Mesothelial cell of epicardium (in vitro differentiated cells): ENCODE data around the gene IGF2. TPM values are rescaled to one million over a fixed set of nuclear protein-coding genes. Genes with fewer than 3 reads are reported as not detected.
A peak's percentile ranks its signal among the peaks of the same experiment; 100 is the strongest.

Experiments
- DNase-seq, 2 experiments: peaks; one replicate each; pipeline ENCODE4 v3.0.0; 2021; ENCODE audit warnings: low spot score in 2 of 2; ENCODE audit not compliant: unreplicated experiment in 2 of 2
- H3K27ac Mint-ChIP-seq: 2 replicates; pipeline ENCODE4 v1.8.0; 2021; ENCODE audit warnings: mixed read lengths
- H3K27me3 Mint-ChIP-seq: 2 replicates; pipeline ENCODE4 v1.8.0; 2021; ENCODE audit warnings: low read depth, mixed read lengths
- H3K36me3 Mint-ChIP-seq: 2 replicates; pipeline ENCODE4 v1.8.0; 2021; ENCODE audit warnings: mixed read lengths
- H3K4me1 Mint-ChIP-seq: 2 replicates; pipeline ENCODE4 v1.8.0; 2021; ENCODE audit warnings: mixed read lengths
- H3K4me3 Mint-ChIP-seq: 2 replicates; pipeline ENCODE4 v1.8.0; 2021; ENCODE audit warnings: mild to moderate bottlenecking, moderate library complexity, mixed read lengths
- H3K9me3 Mint-ChIP-seq: 2 replicates; pipeline ENCODE4 v1.8.0; 2021; ENCODE audit warnings: mixed read lengths
- CTCF ChIP-seq: fragments of 200-600 bp; sonication (generic); IDR thresholded peaks from one replicate; pipeline ENCODE4 v1.5.0; 2021; ENCODE audit warnings: antibody characterized with exemption; ENCODE audit not compliant: unreplicated experiment
- total RNA-seq: library from RNA; stranded (reverse); gene quantifications from 3 replicates; pipeline ENCODE4 v1.2.1, GENCODE V29; 2021

Gene IGF2
- 3,009 to 3,275 TPM (median 3,171 TPM) in 3 replicates for total RNA-seq

DNA sequence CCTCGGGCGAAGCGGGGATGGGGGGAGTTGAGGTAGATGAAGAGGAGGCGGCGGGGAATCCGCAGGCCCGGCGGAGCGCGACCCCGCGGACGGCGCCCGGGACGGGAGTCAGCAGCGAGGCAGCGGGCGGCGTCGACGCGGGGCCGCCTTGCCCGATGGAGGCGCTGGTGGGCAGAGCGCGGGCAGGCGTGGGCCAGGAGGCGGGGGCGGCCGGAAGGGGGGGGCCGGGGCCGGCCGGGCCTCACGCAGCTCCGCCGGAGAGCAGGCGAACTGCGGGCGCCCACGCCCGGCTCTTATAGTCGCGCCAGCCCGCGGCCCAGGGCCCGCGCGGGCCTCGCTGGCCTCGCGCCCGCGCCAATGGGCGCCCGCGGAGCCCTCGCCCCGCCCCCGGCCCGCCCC, at the start of gene IGF2:
IGF2 (minus strand) TSS at position 267 of the 399 bp plus-strand sequence. CDS start 3,866 bp downstream, outside the sequence.
- Mint-ChIP-seq H3K36me3 (no peaks in the 10 kb centered on the region), H3K27me3 (peaks cover 71% of the 10 kb centered on the region), H3K27ac (peak within 1 kb of the TSS; percentile 86), H3K4me1 (peaks cover 35% of the 10 kb centered on the region), H3K9me3 (no peaks in the 10 kb centered on the region), H3K4me3 (peak within 1 kb of the TSS; percentile 87)
- no peak for TF ChIP-seq CTCF
- peak; percentile 54 to 65 for DNase-seq

- no peak for TF ChIP-seq CTCF
- H3K27ac Mint-ChIP-seq, result no peak overlapping the region
Observed at GRCh38 chr11:2188745-2189144, 49.6 kb upstream of the IGF2 start.

GRCh38 chr11:2187280-2187707, 48.1 kb upstream of the IGF2 start:
- no peak for TF ChIP-seq CTCF
- H3K4me3 Mint-ChIP-seq, result no peak overlapping the region
- peaks cover 10% of the 10 kb centered on the region for H3K4me1 Mint-ChIP-seq
- H3K27ac Mint-ChIP-seq, result no peak overlapping the region
- H3K9me3 Mint-ChIP-seq, result no peaks in the 10 kb centered on the region
- H3K27me3 Mint-ChIP-seq, result peaks cover 30% of the 10 kb centered on the region
- no peaks in the 10 kb centered on the region for H3K36me3 Mint-ChIP-seq
- DNase-seq, result no peak

More at GRCh38 chr11:2188745-2189144, 49.6 kb upstream of the IGF2 start:
- Mint-ChIP-seq H3K4me1 (peaks cover 10% of the 10 kb centered on the region), H3K27me3 (peaks cover 25% of the 10 kb centered on the region), H3K4me3 (no peak overlapping the region), H3K9me3 (no peaks in the 10 kb centered on the region), H3K36me3 (no peaks in the 10 kb centered on the region)
- no peak for DNase-seq

DNA sequence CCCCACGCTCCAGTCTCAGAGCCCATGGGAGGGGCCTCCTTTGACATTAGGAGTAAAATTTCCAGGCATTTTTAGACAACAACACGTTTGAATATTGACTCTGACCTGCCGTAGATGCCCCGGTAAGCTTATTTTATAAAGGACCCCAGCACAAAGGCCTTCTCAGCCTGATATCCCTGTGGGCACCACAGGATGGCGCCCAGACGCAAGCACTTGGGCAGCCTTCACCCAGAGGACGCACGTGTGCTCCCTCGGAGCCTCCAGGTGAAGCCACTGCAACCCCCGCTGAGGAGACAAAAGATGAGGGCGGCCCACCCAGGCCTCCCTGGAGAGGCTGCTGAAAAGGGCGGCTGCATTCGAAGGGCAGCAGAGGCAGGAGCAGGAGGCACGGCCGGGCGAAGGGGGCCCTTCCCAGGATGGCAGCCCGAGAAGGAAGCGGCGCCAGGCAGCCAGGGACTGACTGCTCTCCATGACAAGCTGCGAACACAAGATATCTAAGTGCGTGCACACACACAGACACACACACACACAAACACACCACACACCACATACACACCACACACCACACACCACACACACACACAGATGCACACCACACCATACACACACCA, 47.6 kb upstream of the IGF2 start:
- peak; percentile 37 for TF ChIP-seq CTCF
- H3K4me3 Mint-ChIP-seq, result no peak overlapping the region
- no peaks in the 10 kb centered on the region for H3K9me3 Mint-ChIP-seq
- peaks cover 30% of the 10 kb centered on the region for H3K27me3 Mint-ChIP-seq
- H3K27ac Mint-ChIP-seq, result no peak overlapping the region
- DNase-seq, result no peak
- peaks cover 10% of the 10 kb centered on the region for H3K4me1 Mint-ChIP-seq
- H3K36me3 Mint-ChIP-seq, result no peaks in the 10 kb centered on the region

DNA sequence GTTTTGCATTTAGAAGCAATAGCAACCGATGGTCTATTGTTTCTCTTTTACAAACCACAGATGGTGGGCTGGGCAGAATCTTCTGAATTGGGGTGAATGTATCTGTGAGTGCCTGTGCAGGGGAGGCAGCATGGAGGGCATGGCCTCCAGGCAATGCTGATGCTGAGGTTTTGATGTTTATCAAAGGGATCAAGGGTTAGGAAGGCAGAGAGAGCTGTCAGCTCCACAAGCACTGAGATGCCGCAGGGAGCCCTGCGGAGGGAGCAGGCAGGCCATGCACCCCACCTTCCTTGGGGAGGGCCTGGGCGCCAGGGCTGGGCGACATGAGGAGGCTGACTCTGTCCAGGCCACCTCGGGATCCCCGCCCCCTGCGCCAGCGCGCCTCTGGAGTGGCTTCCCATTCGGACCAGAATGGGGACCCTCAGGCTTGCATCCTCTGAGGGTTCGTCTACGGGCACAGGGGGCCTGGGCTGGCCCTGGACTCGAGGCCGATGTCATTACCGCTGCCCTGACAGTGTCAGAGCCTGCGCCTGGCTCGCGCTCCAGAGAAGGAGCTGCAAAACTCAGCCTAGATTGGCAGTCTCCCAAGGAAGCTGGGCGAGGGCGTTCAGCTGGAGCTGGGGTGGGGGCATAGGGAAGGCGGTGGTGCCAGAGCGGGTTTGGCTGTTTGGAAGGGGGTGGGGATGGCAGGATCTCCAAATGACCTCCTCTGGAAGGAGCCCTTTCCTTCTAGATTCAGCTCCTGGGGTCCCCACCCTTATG, 46.3 kb upstream of the IGF2 start:
- Mint-ChIP-seq H3K4me1 (peaks cover 4% of the 10 kb centered on the region), H3K9me3 (no peaks in the 10 kb centered on the region), H3K4me3 (no peak overlapping the region), H3K27me3 (peaks cover 24% of the 10 kb centered on the region), H3K36me3 (no peaks in the 10 kb centered on the region), H3K27ac (no peak overlapping the region)
- no peak for TF ChIP-seq CTCF
- no peak for DNase-seq
